NT2/D1 (cell line): ENCODE data around the gene CELF2.

ENCODE experiments used
- DNase-seq: peaks from one replicate; pipeline ENCODE4 v3.0.0-alpha.2; 2011; ENCODE audit warnings: low read depth, low spot score
- H3K27me3 ChIP-seq: 2 replicates; pipeline ENCODE4 v1.6.0; 2011; ENCODE audit warnings: mild to moderate bottlenecking; ENCODE audit not compliant: insufficient read length, insufficient read depth
- H3K36me3 ChIP-seq: 2 replicates; pipeline ENCODE4 v1.6.1; 2011; ENCODE audit warnings: mild to moderate bottlenecking, low read length, mixed read lengths; ENCODE audit not compliant: insufficient read depth, insufficient read length
- H3K4me1 ChIP-seq: 2 replicates; pipeline ENCODE4 v1.5.1; 2011; ENCODE audit not compliant: insufficient read depth, insufficient read length
- H3K4me3 ChIP-seq: 2 replicates; pipeline ENCODE4 v1.5.1; 2011; ENCODE audit warnings: low read depth; ENCODE audit not compliant: insufficient read length
- H3K9ac ChIP-seq: 2 replicates; pipeline ENCODE4 v1.6.0; 2011; ENCODE audit warnings: low read depth; ENCODE audit not compliant: insufficient read length
- H3K9me3 ChIP-seq: 2 replicates; pipeline ENCODE4 v1.5.1; 2011; ENCODE audit warnings: mild to moderate bottlenecking, low read length; ENCODE audit not compliant: insufficient read depth
- SUZ12 ChIP-seq: IDR thresholded peaks from 2 replicates; pipeline ENCODE4 v1.6.1; 2011; ENCODE audit not compliant: insufficient read length, insufficient read depth; ENCODE audit errors: extremely low read depth
- YY1 ChIP-seq: IDR thresholded peaks from 2 replicates; pipeline ENCODE4 v1.6.1; 2011; ENCODE audit not compliant: insufficient read length, insufficient read depth
- ZNF274 ChIP-seq: IDR thresholded peaks from 2 replicates; pipeline ENCODE4 v1.6.1; 2011; ENCODE audit warnings: mild to moderate bottlenecking, low read depth, low read length

Gene CELF2

GRCh38 chr10:11012421-11013295 lies 5.0 kb upstream of the CELF2 start:
- Histone ChIP-seq H3K4me3 (no peak overlapping the region), H3K36me3 (no peaks in the 10 kb centered on the region), H3K4me1 (peaks cover 2% of the 10 kb centered on the region), H3K9me3 (no peaks in the 10 kb centered on the region), H3K9ac (no peak overlapping the region), H3K27me3 (peaks cover 14% of the 10 kb centered on the region)
- TF ChIP-seq ZNF274 (no peak), SUZ12 (no peak), YY1 (no peak)
- DNase-seq, result no peak

GRCh38 chr10:11013836-11014235 lies 3.8 kb upstream of the CELF2 start:
- Histone ChIP-seq H3K9ac (no peak overlapping the region), H3K27me3 (peaks cover 18% of the 10 kb centered on the region), H3K9me3 (no peaks in the 10 kb centered on the region), H3K36me3 (no peaks in the 10 kb centered on the region), H3K4me1 (peaks cover 2% of the 10 kb centered on the region), H3K4me3 (no peak overlapping the region)
- no peak for DNase-seq
- TF ChIP-seq YY1 (no peak), SUZ12 (no peak), ZNF274 (no peak)

GRCh38 chr10:11014671-11015445 lies 2.8 kb upstream of the CELF2 start:
- peaks cover 28% of the 10 kb centered on the region for H3K27me3 ChIP-seq
- no peak overlapping the region for H3K9ac ChIP-seq
- H3K36me3 ChIP-seq, result no peaks in the 10 kb centered on the region
- no peaks in the 10 kb centered on the region for H3K9me3 ChIP-seq
- H3K4me1 ChIP-seq, result peaks cover 2% of the 10 kb centered on the region
- no peak overlapping the region for H3K4me3 ChIP-seq
- no peak for DNase-seq
- TF ChIP-seq YY1 (no peak), ZNF274 (no peak), SUZ12 (no peak)

- no peak for TF ChIP-seq ZNF274
- TF ChIP-seq YY1, result no peak
- no peak for TF ChIP-seq SUZ12
- Histone ChIP-seq H3K4me1 (peaks cover 2% of the 10 kb centered on the region), H3K27me3 (peaks cover 34% of the 10 kb centered on the region), H3K36me3 (no peaks in the 10 kb centered on the region), H3K4me3 (no peak overlapping the region), H3K9ac (no peak overlapping the region), H3K9me3 (no peaks in the 10 kb centered on the region)
- DNase-seq, result no peak
Measured at GRCh38 chr10:11015446-11015934, 2.2 kb upstream of the CELF2 start.

GRCh38 chr10:11017000-11017569 lies 587 bp upstream of the CELF2 start:
- Histone ChIP-seq H3K4me3 (peak overlapping the region; percentile 41), H3K36me3 (no peaks in the 10 kb centered on the region), H3K9me3 (no peaks in the 10 kb centered on the region), H3K27me3 (peaks cover 36% of the 10 kb centered on the region), H3K9ac (peak overlapping the region; percentile 51), H3K4me1 (peaks cover 2% of the 10 kb centered on the region)
- DNase-seq, result no peak
- TF ChIP-seq SUZ12 (no peak), ZNF274 (no peak), YY1 (no peak)

- Histone ChIP-seq H3K4me3 (peak overlapping the region; percentile 66), H3K27me3 (peaks cover 36% of the 10 kb centered on the region), H3K36me3 (no peaks in the 10 kb centered on the region), H3K9me3 (no peaks in the 10 kb centered on the region), H3K4me1 (peaks cover 2% of the 10 kb centered on the region), H3K9ac (peak overlapping the region; percentile 77)
- TF ChIP-seq YY1, result no peak
- no peak for TF ChIP-seq SUZ12
- TF ChIP-seq ZNF274, result no peak
- no peak for DNase-seq
Measured at GRCh38 chr10:11018432-11018841, 765 bp downstream of the CELF2 start.
